Osteocyte (in vitro differentiated cells): Measurements from ENCODE around the gene MOV10L1. TPM values are rescaled to one million over a fixed set of nuclear protein-coding genes. Genes with fewer than 3 reads are reported as not detected.

Experiments
- DNase-seq: peaks from one replicate; pipeline ENCODE4 v3.0.0; 2021; ENCODE audit warnings: mixed read lengths; ENCODE audit not compliant: unreplicated experiment; ENCODE audit errors: extremely low spot score
- H3K27ac Mint-ChIP-seq: one replicate; pipeline ENCODE4 v1.8.0; 2021; ENCODE audit warnings: mild to moderate bottlenecking, mixed read lengths; ENCODE audit not compliant: unreplicated experiment
- H3K27me3 Mint-ChIP-seq: one replicate; pipeline ENCODE4 v1.8.0; 2021; ENCODE audit warnings: mixed read lengths; ENCODE audit not compliant: unreplicated experiment
- H3K36me3 Mint-ChIP-seq: one replicate; pipeline ENCODE4 v1.8.0; 2021; ENCODE audit warnings: mixed read lengths; ENCODE audit not compliant: unreplicated experiment
- H3K4me1 Mint-ChIP-seq: one replicate; pipeline ENCODE4 v1.8.0; 2021; ENCODE audit warnings: mixed read lengths; ENCODE audit not compliant: unreplicated experiment
- H3K4me3 Mint-ChIP-seq: one replicate; pipeline ENCODE4 v1.8.0; 2021; ENCODE audit warnings: mild to moderate bottlenecking, moderate library complexity, mixed read lengths; ENCODE audit not compliant: unreplicated experiment
- H3K9me3 Mint-ChIP-seq: one replicate; pipeline ENCODE4 v1.8.0; 2021; ENCODE audit warnings: mixed read lengths; ENCODE audit not compliant: unreplicated experiment
- CTCF ChIP-seq: fragments of 200-600 bp; sonication (generic); IDR thresholded peaks from 2 replicates; pipeline ENCODE4 v1.5.0; 2021; ENCODE audit warnings: antibody characterized with exemption, mild to moderate bottlenecking, moderate library complexity
- total RNA-seq: library from RNA; stranded (reverse); gene quantifications from 2 replicates; pipeline ENCODE4 v1.2.1, GENCODE V29; 2021

The MOV10L1 gene
- total RNA-seq, 1 donor from 2014 or later: 1.4 TPM

- Mint-ChIP-seq H3K27ac (no peak overlapping the region), H3K4me1 (peaks cover 27% of the 10 kb centered on the region), H3K4me3 (no peak overlapping the region), H3K27me3 (no peaks in the 10 kb centered on the region), H3K36me3 (no peaks in the 10 kb centered on the region), H3K9me3 (no peaks in the 10 kb centered on the region)
- DNase-seq: no peak
- no peak for TF ChIP-seq CTCF
These were observed 99.5 kb downstream of the MOV10L1 start for GRCh38 chr22:50189184-50189848.

DNA sequence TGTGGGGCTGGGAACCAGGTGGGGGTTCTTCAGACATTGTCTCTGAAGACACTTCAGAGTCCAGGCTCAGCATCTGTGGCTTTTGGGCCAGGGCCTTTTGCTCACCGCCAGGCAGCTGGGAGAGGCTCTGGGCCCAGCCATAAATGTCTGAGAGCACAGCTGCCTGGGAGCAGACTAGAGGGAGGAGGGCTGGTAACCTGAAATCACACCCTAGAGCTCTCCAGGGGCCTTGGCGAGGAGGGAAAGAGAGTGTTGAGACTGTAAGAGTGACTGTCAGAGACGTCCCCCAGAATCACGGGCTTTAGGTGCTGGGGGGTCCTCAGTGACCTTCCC lies 100.0 kb downstream of the MOV10L1 start:
- Mint-ChIP-seq H3K36me3 (no peaks in the 10 kb centered on the region), H3K4me3 (no peak overlapping the region), H3K9me3 (no peaks in the 10 kb centered on the region), H3K27ac (peak overlapping the region; percentile 64), H3K4me1 (peaks cover 24% of the 10 kb centered on the region), H3K27me3 (no peaks in the 10 kb centered on the region)
- DNase-seq: no peak
- no peak for TF ChIP-seq CTCF

- no peaks in the 10 kb centered on the region for H3K36me3 Mint-ChIP-seq
- DNase-seq: no peak
- H3K27ac Mint-ChIP-seq: no peak overlapping the region
- H3K4me1 Mint-ChIP-seq: peaks cover 24% of the 10 kb centered on the region
- H3K9me3 Mint-ChIP-seq: no peaks in the 10 kb centered on the region
- no peak for TF ChIP-seq CTCF
- H3K4me3 Mint-ChIP-seq: no peak overlapping the region
- H3K27me3 Mint-ChIP-seq: no peaks in the 10 kb centered on the region
These were observed 100.6 kb downstream of the MOV10L1 start for GRCh38 chr22:50190182-50190940.

DNA sequence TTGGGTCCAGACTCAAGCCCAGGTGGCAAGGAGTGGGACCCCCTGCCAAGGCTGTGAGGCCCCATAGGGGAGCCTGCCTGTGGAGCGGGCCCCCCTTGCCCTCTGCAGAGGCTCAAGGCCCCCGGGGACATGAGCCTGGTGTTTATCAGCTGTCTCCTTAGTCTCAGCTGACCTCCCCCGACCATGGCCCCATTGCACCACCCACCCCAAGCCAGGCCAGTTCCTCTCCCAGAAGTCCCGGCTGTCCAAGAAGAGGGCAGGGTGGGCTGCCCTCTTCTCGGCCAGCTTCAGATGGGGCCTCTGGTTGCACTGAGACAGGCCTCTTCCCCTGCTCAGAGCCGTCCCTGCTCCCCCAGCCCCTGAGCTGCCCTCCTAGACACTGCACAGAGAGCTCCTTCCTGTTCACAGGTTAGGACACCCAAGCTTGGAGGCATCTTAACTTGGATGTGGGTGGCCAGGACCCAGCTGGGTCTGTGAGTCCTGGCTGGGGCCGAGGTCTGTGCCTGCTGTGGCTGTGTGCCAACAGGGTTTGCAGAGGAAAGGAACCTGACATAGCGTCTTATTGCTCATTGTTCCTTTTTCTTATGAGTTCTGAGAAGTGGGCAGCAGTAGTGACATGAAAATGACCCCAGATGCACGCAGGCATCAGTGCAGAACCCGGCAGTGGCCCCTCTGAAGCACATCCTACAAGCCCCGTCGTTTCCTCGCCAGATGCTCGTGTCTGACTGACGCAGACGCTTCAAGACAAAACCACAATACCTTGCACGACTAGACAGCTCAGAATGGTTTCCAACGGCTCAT lies 101.3 kb downstream of the MOV10L1 start:
- H3K27ac Mint-ChIP-seq: no peak overlapping the region
- H3K27me3 Mint-ChIP-seq: no peaks in the 10 kb centered on the region
- no peak overlapping the region for H3K4me3 Mint-ChIP-seq
- DNase-seq: no peak
- H3K9me3 Mint-ChIP-seq: no peaks in the 10 kb centered on the region
- H3K4me1 Mint-ChIP-seq: peaks cover 22% of the 10 kb centered on the region
- no peaks in the 10 kb centered on the region for H3K36me3 Mint-ChIP-seq
- TF ChIP-seq CTCF: no peak
